Ascending aorta (tissue), 2 donors: ENCODE measurements around the gene TTLL11. TPM values are rescaled to one million over a fixed set of nuclear protein-coding genes. Genes with fewer than 3 reads are reported as not detected.

Experiments
- DNase-seq, 2 donors: peaks; one replicate each; pipeline ENCODE4 v3.0.0-alpha.2; 2019; ENCODE audit warnings: low spot score in 2 of 2
- H3K27ac ChIP-seq, 2 donors: fragments of 200-600 bp; sonication (generic); one replicate each; pipeline ENCODE4 v1.5.1; 2016 to 2017; ENCODE audit warnings: mild to moderate bottlenecking in 1 of 2
- H3K27me3 ChIP-seq: fragments of 200-600 bp; sonication (generic); one replicate; pipeline ENCODE4 v1.5.1; 2017
- H3K36me3 ChIP-seq, 2 donors: fragments of 200-600 bp; sonication (generic); one replicate each; pipeline ENCODE4 v1.5.1; 2016
- H3K4me1 ChIP-seq, 2 donors: fragments of 200-600 bp; sonication (generic); one replicate each; pipeline ENCODE4 v1.5.1; 2016 to 2017; ENCODE audit warnings: mild to moderate bottlenecking in 1 of 2
- H3K4me3 ChIP-seq, 2 donors: fragments of 200-600 bp; sonication (generic); one replicate each; pipeline ENCODE4 v1.5.1; 2016 to 2017; ENCODE audit warnings: mild to moderate bottlenecking in 1 of 2
- H3K9me3 ChIP-seq, 2 donors: fragments of 200-600 bp; sonication (generic); one replicate each; pipeline ENCODE4 v1.5.1; 2016
- CTCF ChIP-seq, 3 experiments: fragments of 200-600 bp in 2 of 3; fragments of 450-650 bp in 1 of 3; sonication (generic) in 2 of 3; IDR thresholded peaks; one replicate each; pipeline ENCODE4 v1.5.1; 2016 to 2019; ENCODE audit warnings: antibody characterized with exemption in 3 of 3, mild to moderate bottlenecking in 1 of 3, moderate library complexity in 1 of 3
- intact Hi-C: fragments of 100-400 bp; cut with DNase I; formaldehyde crosslinking; loops from one replicate; pipeline ENCODE4 v1.15.1; 2023
- total RNA-seq: library from RNA; depleted of rRNA; stranded (reverse); fragments of >200 nt; gene quantifications from one replicate; pipeline ENCODE4 v1.1.0, GENCODE V29; 2016

TTLL11 gene
- total RNA-seq, 1 donor from 2014 or later, result 18.5 TPM

- intact Hi-C loops, result no loop called here
- H3K27ac ChIP-seq, result no peak overlapping the region
- H3K4me1 ChIP-seq, result peaks cover 0 to 8% of the 10 kb centered on the region in 2 donors
- H3K36me3 ChIP-seq, result no peaks in the 10 kb centered on the region
- no peaks in the 10 kb centered on the region for H3K27me3 ChIP-seq
- no peaks in the 10 kb centered on the region for H3K9me3 ChIP-seq
- TF ChIP-seq CTCF (IDR thresholded peaks at IDR 0.05), result no peak
- no peak overlapping the region for H3K4me3 ChIP-seq
- no peak for DNase-seq
These were observed 216.3 kb downstream of the TTLL11 start for GRCh38 chr9:121876658-121877271.

GRCh38 chr9:121876255-121876654 lies 216.9 kb downstream of the TTLL11 start:
- Histone ChIP-seq H3K9me3 (no peaks in the 10 kb centered on the region), H3K27ac (no peak overlapping the region), H3K4me1 (peaks cover 0 to 8% of the 10 kb centered on the region in 2 donors), H3K36me3 (no peaks in the 10 kb centered on the region), H3K4me3 (no peak overlapping the region), H3K27me3 (no peaks in the 10 kb centered on the region)
- intact Hi-C loops, result no loop called here
- no peak for DNase-seq
- TF ChIP-seq CTCF (IDR thresholded peaks at IDR 0.05), result no peak

GRCh38 chr9:121874524-121874923 lies 218.6 kb downstream of the TTLL11 start:
- H3K4me1 ChIP-seq, result peaks cover 0 to 8% of the 10 kb centered on the region in 2 donors
- DNase-seq, result no peak
- peaks cover 8 to 10% of the 10 kb centered on the region in 2 donors for H3K36me3 ChIP-seq
- no peak overlapping the region for H3K4me3 ChIP-seq
- no peak overlapping the region for H3K27ac ChIP-seq
- no peaks in the 10 kb centered on the region for H3K9me3 ChIP-seq
- no peaks in the 10 kb centered on the region for H3K27me3 ChIP-seq
- no peak for TF ChIP-seq CTCF (IDR thresholded peaks at IDR 0.05)
- intact Hi-C loops, result no loop called here

GRCh38 chr9:121871431-121872025 lies 221.6 kb downstream of the TTLL11 start:
- intact Hi-C loops, result no loop called here
- no peak for TF ChIP-seq CTCF (IDR thresholded peaks at IDR 0.05)
- DNase-seq, result no peak
- H3K36me3 ChIP-seq, result peaks cover 8 to 23% of the 10 kb centered on the region in 2 donors
- no peaks in the 10 kb centered on the region for H3K27me3 ChIP-seq
- no peak overlapping the region for H3K4me3 ChIP-seq
- H3K9me3 ChIP-seq, result no peaks in the 10 kb centered on the region
- peaks cover 0 to 2% of the 10 kb centered on the region in 2 donors for H3K4me1 ChIP-seq
- H3K27ac ChIP-seq, result no peak overlapping the region

GRCh38 chr9:121870271-121870670 lies 222.8 kb downstream of the TTLL11 start:
- Histone ChIP-seq H3K36me3 (peaks cover 8 to 23% of the 10 kb centered on the region in 2 donors), H3K4me1 (no peaks in the 10 kb centered on the region), H3K9me3 (no peaks in the 10 kb centered on the region), H3K4me3 (no peak overlapping the region), H3K27me3 (no peaks in the 10 kb centered on the region), H3K27ac (no peak overlapping the region)
- intact Hi-C loops, result no loop called here
- DNase-seq, result no peak
- no peak for TF ChIP-seq CTCF (IDR thresholded peaks at IDR 0.05)
